A673 (cell line): ENCODE measurements around the gene RPTN.

Experiments
- CTCF ChIP-seq: fragments of 300-800, 200-600 bp; sonication (generic); conservative IDR thresholded peaks from 2 replicates; pipeline ENCODE4 v1.5.1; 2017; ENCODE audit warnings: low read depth, mild to moderate bottlenecking, antibody characterized with exemption, low read length, moderate library complexity, mixed read lengths
- EZH2 ChIP-seq: fragments of 200-600 bp; sonication (generic); IDR thresholded peaks from 2 replicates; pipeline ENCODE4 v1.6.1; 2017; ENCODE audit warnings: borderline replicate concordance, low read depth, mild to moderate bottlenecking, mixed read lengths, antibody characterized with exemption, low read length; ENCODE audit not compliant: poor library complexity, severe bottlenecking

DNA sequence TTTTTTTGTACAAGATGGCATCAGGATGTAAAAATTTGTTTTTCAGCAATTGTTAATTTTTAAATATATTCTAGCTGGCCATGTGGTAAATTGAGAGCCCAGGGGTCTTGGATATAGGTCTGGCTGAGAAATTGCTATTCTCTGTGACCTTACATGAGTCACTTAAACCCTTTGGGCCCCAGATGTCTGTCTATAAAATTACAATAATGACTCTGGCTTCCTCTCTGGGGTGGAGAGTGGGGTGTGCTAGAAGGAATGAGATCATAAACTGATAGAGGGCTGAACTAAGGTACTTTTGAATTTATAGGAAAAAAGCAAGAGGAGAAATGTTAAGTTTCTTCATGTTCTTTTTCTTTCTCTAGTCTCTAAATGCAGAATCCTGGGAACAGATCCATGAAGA lies 31.4 kb downstream of the RPTN start:
- TF ChIP-seq CTCF (no peak), EZH2 (no peak)
